Omental fat pad (tissue), 4 donors: ENCODE measurements around the gene GNB1. TPM values are rescaled to one million over a fixed set of nuclear protein-coding genes. Genes with fewer than 3 reads are reported as not detected.

Source experiments
- ATAC-seq: fragments of 150-250 bp; one replicate; pipeline ENCODE4 v1.9.1; 2016; ENCODE audit warnings: mild to moderate bottlenecking, moderate library complexity; ENCODE audit not compliant: low FRiP score
- DNase-seq: peaks from one replicate; pipeline ENCODE4 v3.0.0-alpha.2; 2019; ENCODE audit warnings: low spot score
- total RNA-seq, 4 donors: library from RNA; depleted of rRNA; stranded (reverse); fragments of >200 nt; gene quantifications; one replicate each; pipeline ENCODE4 v1.1.0, GENCODE V29; 2016
- TF ChIP-seq, protein P1 (sequence below), 3 donors: fragments of 450-650 bp; IDR thresholded peaks; one replicate each; pipeline ENCODE4 v1.5.1; 2016 to 2017; ENCODE audit warnings: antibody characterized with exemption in 3 of 3, mild to moderate bottlenecking in 3 of 3, moderate library complexity in 2 of 3

GNB1 gene
- total RNA-seq, 4 donors from 2014 or later = 104 to 175 (median 152) TPM

DNA sequence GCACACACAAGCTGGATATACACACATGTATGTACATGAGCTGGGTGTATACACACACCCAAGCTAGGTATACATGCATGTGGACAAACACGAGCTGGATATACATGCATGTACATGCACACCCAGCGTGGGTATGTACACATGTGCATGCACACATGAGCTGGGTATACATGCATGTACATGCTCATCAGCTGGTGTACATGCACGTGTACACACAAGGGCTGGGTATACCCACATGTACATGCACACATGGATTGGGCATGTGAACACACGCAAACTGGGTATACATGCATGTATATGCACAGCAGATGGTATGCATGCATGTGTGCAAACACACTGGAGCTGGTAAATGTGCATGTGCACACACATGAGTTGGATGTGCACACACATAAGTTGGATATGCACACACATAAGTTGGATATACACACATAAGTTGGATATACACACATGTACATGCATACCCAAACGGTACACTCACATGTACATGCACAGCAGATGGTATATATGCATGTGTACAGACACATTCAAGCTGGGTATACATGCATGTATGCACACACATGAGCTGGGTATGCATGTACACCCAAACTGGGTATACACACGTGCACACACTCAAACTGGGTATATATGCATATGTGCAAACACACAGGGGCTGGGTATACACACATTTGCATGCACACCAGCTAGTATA is 7.5 kb upstream of the GNB1 start:
- no peak for DNase-seq
- TF ChIP-seq, protein P1, sequence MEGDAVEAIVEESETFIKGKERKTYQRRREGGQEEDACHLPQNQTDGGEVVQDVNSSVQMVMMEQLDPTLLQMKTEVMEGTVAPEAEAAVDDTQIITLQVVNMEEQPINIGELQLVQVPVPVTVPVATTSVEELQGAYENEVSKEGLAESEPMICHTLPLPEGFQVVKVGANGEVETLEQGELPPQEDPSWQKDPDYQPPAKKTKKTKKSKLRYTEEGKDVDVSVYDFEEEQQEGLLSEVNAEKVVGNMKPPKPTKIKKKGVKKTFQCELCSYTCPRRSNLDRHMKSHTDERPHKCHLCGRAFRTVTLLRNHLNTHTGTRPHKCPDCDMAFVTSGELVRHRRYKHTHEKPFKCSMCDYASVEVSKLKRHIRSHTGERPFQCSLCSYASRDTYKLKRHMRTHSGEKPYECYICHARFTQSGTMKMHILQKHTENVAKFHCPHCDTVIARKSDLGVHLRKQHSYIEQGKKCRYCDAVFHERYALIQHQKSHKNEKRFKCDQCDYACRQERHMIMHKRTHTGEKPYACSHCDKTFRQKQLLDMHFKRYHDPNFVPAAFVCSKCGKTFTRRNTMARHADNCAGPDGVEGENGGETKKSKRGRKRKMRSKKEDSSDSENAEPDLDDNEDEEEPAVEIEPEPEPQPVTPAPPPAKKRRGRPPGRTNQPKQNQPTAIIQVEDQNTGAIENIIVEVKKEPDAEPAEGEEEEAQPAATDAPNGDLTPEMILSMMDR (IDR thresholded peaks at IDR 0.05) = no peak
- ATAC-seq = no peak

DNA sequence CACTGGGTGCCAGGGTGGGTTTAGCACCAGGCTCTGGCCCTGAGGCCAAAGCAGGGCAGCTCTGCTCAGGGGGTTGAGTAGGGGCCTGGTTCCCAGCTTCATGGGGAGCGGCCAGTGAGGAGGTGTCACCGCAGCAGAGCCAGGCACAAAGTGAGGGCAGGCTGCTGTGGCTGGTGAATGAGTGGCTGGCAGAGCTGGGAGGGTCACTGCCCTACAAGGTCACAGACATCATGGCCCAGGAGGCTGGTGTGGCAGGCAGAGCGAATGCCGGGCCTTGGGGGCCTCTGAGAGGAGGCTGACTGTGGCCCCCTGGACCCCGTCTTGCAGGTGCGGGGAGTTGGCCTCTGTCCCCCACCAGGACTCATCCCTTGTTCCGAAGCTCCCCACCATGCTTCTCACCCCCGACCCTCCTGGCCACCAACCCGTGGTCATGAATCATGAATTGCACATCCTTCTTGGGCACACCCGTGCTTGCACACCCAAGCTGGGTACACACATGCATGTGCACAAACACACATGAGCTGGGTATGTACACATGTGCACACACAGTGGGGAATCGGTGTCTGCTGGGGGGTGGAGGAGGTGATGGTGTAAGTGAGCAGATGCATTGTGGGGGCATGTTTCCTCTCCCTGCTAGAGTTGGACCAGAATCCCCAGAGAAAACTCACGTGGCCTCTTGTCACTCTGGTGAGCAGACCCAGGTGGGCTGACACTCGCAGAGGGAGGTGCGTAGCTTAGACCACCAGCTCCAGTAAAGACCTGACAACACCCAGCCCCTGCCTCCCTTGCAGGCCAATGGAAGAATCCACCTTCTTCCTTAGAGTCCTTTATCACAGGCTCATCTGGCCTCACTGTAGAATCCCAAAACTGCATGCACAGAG is 4.8 kb upstream of the GNB1 start:
- TF ChIP-seq, protein P1 (IDR thresholded peaks at IDR 0.05) = no peak
- ATAC-seq = no peak
- DNase-seq = no peak

DNA sequence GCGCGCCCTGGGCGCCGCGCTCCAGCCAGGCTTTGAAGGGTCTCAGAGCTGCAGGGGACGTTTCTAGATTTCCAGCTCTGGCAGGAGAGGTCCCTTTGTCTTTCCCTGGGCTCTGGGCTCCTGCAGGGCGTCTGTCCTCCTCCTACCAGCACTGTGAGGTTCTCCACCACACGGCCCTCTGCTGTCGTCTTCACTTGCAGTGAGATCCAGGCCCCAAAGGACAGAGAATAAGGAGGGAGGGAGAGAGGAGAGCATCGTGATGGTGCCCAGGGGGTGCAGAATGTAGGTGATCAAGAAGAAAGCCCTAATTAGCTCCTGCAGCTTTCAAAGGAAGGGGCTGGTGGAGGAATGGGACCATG is 4.2 kb upstream of the GNB1 start:
- TF ChIP-seq, protein P1 (IDR thresholded peaks at IDR 0.05) = no peak
- no peak for DNase-seq
- ATAC-seq = no peak

DNA sequence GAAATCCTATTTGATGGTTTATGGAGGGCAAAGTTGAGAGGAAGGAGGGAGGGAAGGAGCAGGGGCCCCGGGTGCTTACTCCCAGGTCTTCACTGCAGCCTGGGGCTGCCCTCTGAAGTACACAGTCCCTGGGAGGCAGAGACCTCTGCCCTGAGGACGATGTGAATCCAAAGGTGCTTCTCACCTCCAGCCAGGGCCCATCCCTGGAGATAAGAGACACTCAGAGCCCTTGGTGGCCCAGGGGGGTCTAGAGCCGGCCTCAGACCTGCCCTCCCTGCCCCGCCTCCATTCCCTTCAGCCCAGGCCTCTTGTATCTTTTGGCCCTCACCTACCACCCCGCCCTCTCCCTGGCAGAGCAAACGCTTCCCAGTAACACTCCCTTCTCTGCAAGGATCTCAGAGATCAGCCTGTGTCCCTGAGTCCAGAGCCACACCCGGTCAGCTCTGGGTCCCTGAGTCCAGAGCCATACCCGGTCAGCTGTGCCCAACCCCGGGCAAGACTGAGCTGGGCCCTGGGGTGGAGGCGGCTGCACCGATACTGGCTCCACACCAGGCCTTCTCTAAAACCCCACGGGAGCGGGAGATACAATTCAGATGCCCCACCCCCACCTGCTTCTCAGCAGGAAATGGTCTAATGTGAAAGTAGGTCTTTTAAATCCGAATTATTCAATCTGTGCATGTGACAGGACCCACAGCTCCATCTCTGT is 3.6 kb upstream of the GNB1 start:
- DNase-seq (no peak), ATAC-seq (no peak)
- TF ChIP-seq, protein P1 (IDR thresholded peaks at IDR 0.05) = no peak

DNA sequence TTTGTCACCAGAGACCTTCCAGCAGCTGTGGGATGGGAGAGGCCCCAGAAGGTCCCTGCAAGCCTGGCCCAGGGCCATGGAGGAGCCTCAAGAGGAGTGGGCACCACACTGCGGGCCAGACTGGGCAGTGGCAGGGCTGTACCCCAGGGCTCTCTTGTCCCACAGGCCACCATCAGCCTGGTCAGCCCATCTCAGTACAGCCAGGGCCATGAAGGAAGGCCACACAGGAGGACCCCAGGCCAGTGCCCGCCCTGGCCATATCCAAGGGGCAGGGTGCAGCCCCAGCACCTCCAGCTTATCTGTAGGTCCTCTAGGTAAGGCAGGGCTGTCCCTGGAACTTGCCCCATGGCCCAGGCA is 3.1 kb upstream of the GNB1 start:
- TF ChIP-seq, protein P1 (IDR thresholded peaks at IDR 0.05) = no peak
- ATAC-seq = no peak
- no peak for DNase-seq

DNA sequence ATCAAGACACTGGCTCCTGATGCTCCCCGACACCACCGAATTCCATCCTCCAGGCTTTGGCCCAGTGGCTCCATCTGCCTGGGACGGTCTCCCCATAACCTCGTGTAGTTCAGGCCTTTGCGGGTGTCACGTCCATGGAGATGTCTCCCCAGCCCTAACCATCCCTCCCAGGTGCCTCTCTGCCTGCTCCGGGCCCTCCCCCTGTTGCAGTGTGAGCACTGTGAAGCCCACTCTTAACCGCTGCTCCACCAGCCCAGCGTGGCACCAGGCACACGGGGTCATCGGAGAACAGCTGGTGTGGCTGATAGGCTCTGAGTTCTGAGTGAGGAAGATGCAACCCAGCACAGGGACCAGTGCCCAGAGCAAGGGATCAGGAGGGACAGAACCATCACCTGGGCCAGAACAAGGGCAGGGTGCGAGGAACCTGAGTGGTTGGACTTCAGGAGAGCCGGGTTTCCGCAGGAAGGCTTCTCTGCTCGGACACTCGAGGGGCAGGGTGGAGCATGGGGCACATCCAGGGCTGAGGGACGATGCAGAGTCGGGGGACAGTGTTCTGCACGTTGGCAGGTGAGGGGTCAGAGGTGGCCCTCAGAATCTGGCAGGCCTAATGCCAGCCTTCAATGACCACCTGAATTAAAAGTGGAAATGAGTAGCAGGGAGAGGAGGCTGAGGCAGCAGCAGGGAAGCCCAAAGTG is 2.6 kb upstream of the GNB1 start:
- TF ChIP-seq, protein P1 (IDR thresholded peaks at IDR 0.05) = no peak
- DNase-seq = no peak
- no peak for ATAC-seq
